ENCODE data around the gene GABBR2.

The GABBR2 gene

GRCh38 chr9:98373609-98374008 is 335.1 kb downstream of the GABBR2 start:
- no peaks in the 10 kb centered on the region for H3K36me3 ChIP-seq (ENCODE audit: control insufficient read depth, insufficient read depth, low read length)
- H3K4me3 ChIP-seq (ENCODE audit: low read length): no peak overlapping the region
- H3K27ac ChIP-seq (ENCODE audit: low read length): no peak overlapping the region
- no peaks in the 10 kb centered on the region for H3K4me1 ChIP-seq (ENCODE audit: control insufficient read depth, insufficient read depth, low read length)
- DNase-seq (ENCODE audit: low read depth, low spot score): no peak
- no peaks in the 10 kb centered on the region for H3K9me3 ChIP-seq (ENCODE audit: control insufficient read depth, insufficient read depth, low read length)
- no peaks in the 10 kb centered on the region for H3K27me3 ChIP-seq (ENCODE audit: control insufficient read depth, insufficient read depth, low read length)

- Histone ChIP-seq H3K27ac (ENCODE audit: low read length) (no peak overlapping the region), H3K4me3 (ENCODE audit: low read length) (no peak overlapping the region), H3K4me1 (ENCODE audit: control insufficient read depth, insufficient read depth, low read length) (no peaks in the 10 kb centered on the region), H3K27me3 (ENCODE audit: control insufficient read depth, insufficient read depth, low read length) (no peaks in the 10 kb centered on the region), H3K36me3 (ENCODE audit: control insufficient read depth, insufficient read depth, low read length) (no peaks in the 10 kb centered on the region), H3K9me3 (ENCODE audit: control insufficient read depth, insufficient read depth, low read length) (no peaks in the 10 kb centered on the region)
- WGBS (ENCODE audit: insufficient coverage, insufficient read length): no CpG with 5 or more reads among the region's 7 CpGs
- no peak for DNase-seq (ENCODE audit: low read depth, low spot score)
Measured at GRCh38 chr9:98372077-98372836, 336.5 kb downstream of the GABBR2 start.

- no peak overlapping the region for H3K4me3 ChIP-seq (ENCODE audit: low read length)
- no peaks in the 10 kb centered on the region for H3K27me3 ChIP-seq (ENCODE audit: control insufficient read depth, insufficient read depth, low read length)
- DNase-seq (ENCODE audit: low read depth, low spot score): no peak
- no peak overlapping the region for H3K27ac ChIP-seq (ENCODE audit: low read length)
- no peaks in the 10 kb centered on the region for H3K36me3 ChIP-seq (ENCODE audit: control insufficient read depth, insufficient read depth, low read length)
- no peaks in the 10 kb centered on the region for H3K4me1 ChIP-seq (ENCODE audit: control insufficient read depth, insufficient read depth, low read length)
- WGBS (ENCODE audit: insufficient coverage, insufficient read length): no CpG with 5 or more reads among the region's 4 CpGs
- no peaks in the 10 kb centered on the region for H3K9me3 ChIP-seq (ENCODE audit: control insufficient read depth, insufficient read depth, low read length)
Measured at GRCh38 chr9:98370976-98371315, 337.8 kb downstream of the GABBR2 start.

GRCh38 chr9:98370300-98370975 is 338.3 kb downstream of the GABBR2 start:
- no peak for DNase-seq (ENCODE audit: low read depth, low spot score)
- no peak overlapping the region for H3K4me3 ChIP-seq (ENCODE audit: low read length)
- no peaks in the 10 kb centered on the region for H3K4me1 ChIP-seq (ENCODE audit: control insufficient read depth, insufficient read depth, low read length)
- WGBS (ENCODE audit: insufficient coverage, insufficient read length): no CpG with 5 or more reads among the region's 9 CpGs
- no peak overlapping the region for H3K27ac ChIP-seq (ENCODE audit: low read length)
- H3K9me3 ChIP-seq (ENCODE audit: control insufficient read depth, insufficient read depth, low read length): no peaks in the 10 kb centered on the region
- no peaks in the 10 kb centered on the region for H3K36me3 ChIP-seq (ENCODE audit: control insufficient read depth, insufficient read depth, low read length)
- H3K27me3 ChIP-seq (ENCODE audit: control insufficient read depth, insufficient read depth, low read length): no peaks in the 10 kb centered on the region

GRCh38 chr9:98369896-98370295 is 338.8 kb downstream of the GABBR2 start:
- no peaks in the 10 kb centered on the region for H3K4me1 ChIP-seq (ENCODE audit: control insufficient read depth, insufficient read depth, low read length)
- H3K9me3 ChIP-seq (ENCODE audit: control insufficient read depth, insufficient read depth, low read length): no peaks in the 10 kb centered on the region
- DNase-seq (ENCODE audit: low read depth, low spot score): no peak
- H3K36me3 ChIP-seq (ENCODE audit: control insufficient read depth, insufficient read depth, low read length): no peaks in the 10 kb centered on the region
- no peak overlapping the region for H3K27ac ChIP-seq (ENCODE audit: low read length)
- no CpG with 5 or more reads among the region's 2 CpGs for WGBS (ENCODE audit: insufficient coverage, insufficient read length)
- no peaks in the 10 kb centered on the region for H3K27me3 ChIP-seq (ENCODE audit: control insufficient read depth, insufficient read depth, low read length)
- H3K4me3 ChIP-seq (ENCODE audit: low read length): no peak overlapping the region

GRCh38 chr9:98369471-98369870 is 339.3 kb downstream of the GABBR2 start:
- WGBS (ENCODE audit: insufficient coverage, insufficient read length): no CpG with 5 or more reads among the region's 2 CpGs
- H3K4me3 ChIP-seq (ENCODE audit: low read length): no peak overlapping the region
- DNase-seq (ENCODE audit: low read depth, low spot score): no peak
- H3K27ac ChIP-seq (ENCODE audit: low read length): no peak overlapping the region
- no peaks in the 10 kb centered on the region for H3K27me3 ChIP-seq (ENCODE audit: control insufficient read depth, insufficient read depth, low read length)
- H3K36me3 ChIP-seq (ENCODE audit: control insufficient read depth, insufficient read depth, low read length): no peaks in the 10 kb centered on the region
- H3K4me1 ChIP-seq (ENCODE audit: control insufficient read depth, insufficient read depth, low read length): no peaks in the 10 kb centered on the region
- no peaks in the 10 kb centered on the region for H3K9me3 ChIP-seq (ENCODE audit: control insufficient read depth, insufficient read depth, low read length)

- Histone ChIP-seq H3K27me3 (ENCODE audit: control insufficient read depth, insufficient read depth, low read length) (no peaks in the 10 kb centered on the region), H3K9me3 (ENCODE audit: control insufficient read depth, insufficient read depth, low read length) (no peaks in the 10 kb centered on the region), H3K36me3 (ENCODE audit: control insufficient read depth, insufficient read depth, low read length) (no peaks in the 10 kb centered on the region), H3K4me1 (ENCODE audit: control insufficient read depth, insufficient read depth, low read length) (no peaks in the 10 kb centered on the region), H3K27ac (ENCODE audit: low read length) (no peak overlapping the region), H3K4me3 (ENCODE audit: low read length) (no peak overlapping the region)
- WGBS (ENCODE audit: insufficient coverage, insufficient read length): no CpG with 5 or more reads among the region's 6 CpGs
- no peak for DNase-seq (ENCODE audit: low read depth, low spot score)
Measured at GRCh38 chr9:98369066-98369425, 339.7 kb downstream of the GABBR2 start.

- H3K27me3 ChIP-seq (ENCODE audit: control insufficient read depth, insufficient read depth, low read length): no peaks in the 10 kb centered on the region
- no CpG with 5 or more reads among the region's 9 CpGs for WGBS (ENCODE audit: insufficient coverage, insufficient read length)
- no peaks in the 10 kb centered on the region for H3K9me3 ChIP-seq (ENCODE audit: control insufficient read depth, insufficient read depth, low read length)
- H3K36me3 ChIP-seq (ENCODE audit: control insufficient read depth, insufficient read depth, low read length): no peaks in the 10 kb centered on the region
- DNase-seq (ENCODE audit: low read depth, low spot score): no peak
- H3K27ac ChIP-seq (ENCODE audit: low read length): no peak overlapping the region
- no peak overlapping the region for H3K4me3 ChIP-seq (ENCODE audit: low read length)
- no peaks in the 10 kb centered on the region for H3K4me1 ChIP-seq (ENCODE audit: control insufficient read depth, insufficient read depth, low read length)
Measured at GRCh38 chr9:98368366-98369065, 340.2 kb downstream of the GABBR2 start.

- H3K4me1 ChIP-seq (ENCODE audit: control insufficient read depth, insufficient read depth, low read length): no peaks in the 10 kb centered on the region
- H3K36me3 ChIP-seq (ENCODE audit: control insufficient read depth, insufficient read depth, low read length): no peaks in the 10 kb centered on the region
- H3K27me3 ChIP-seq (ENCODE audit: control insufficient read depth, insufficient read depth, low read length): no peaks in the 10 kb centered on the region
- H3K27ac ChIP-seq (ENCODE audit: low read length): no peak overlapping the region
- H3K9me3 ChIP-seq (ENCODE audit: control insufficient read depth, insufficient read depth, low read length): no peaks in the 10 kb centered on the region
- H3K4me3 ChIP-seq (ENCODE audit: low read length): no peak overlapping the region
- DNase-seq (ENCODE audit: low read depth, low spot score): no peak
- no CpG with 5 or more reads among the region's 5 CpGs for WGBS (ENCODE audit: insufficient coverage, insufficient read length)
Measured at GRCh38 chr9:98367923-98368322, 340.8 kb downstream of the GABBR2 start.

GRCh38 chr9:98367371-98367900 is 341.3 kb downstream of the GABBR2 start:
- DNase-seq (ENCODE audit: low read depth, low spot score): no peak
- no peaks in the 10 kb centered on the region for H3K27me3 ChIP-seq (ENCODE audit: control insufficient read depth, insufficient read depth, low read length)
- WGBS (ENCODE audit: insufficient coverage, insufficient read length): no CpG with 5 or more reads among the region's 5 CpGs
- H3K9me3 ChIP-seq (ENCODE audit: control insufficient read depth, insufficient read depth, low read length): no peaks in the 10 kb centered on the region
- no peaks in the 10 kb centered on the region for H3K4me1 ChIP-seq (ENCODE audit: control insufficient read depth, insufficient read depth, low read length)
- no peak overlapping the region for H3K27ac ChIP-seq (ENCODE audit: low read length)
- H3K4me3 ChIP-seq (ENCODE audit: low read length): no peak overlapping the region
- H3K36me3 ChIP-seq (ENCODE audit: control insufficient read depth, insufficient read depth, low read length): no peaks in the 10 kb centered on the region
